Measurements from ENCODE around the gene URB2. TPM values are rescaled to one million over a fixed set of nuclear protein-coding genes. Genes with fewer than 3 reads are reported as not detected.

URB2 gene
- total and polyA plus RNA-seq, 2 donors (not counting 3 experiments of a cell fraction or from before 2014, with no cell fraction given), result 4.7 to 12.4 TPM

DNA sequence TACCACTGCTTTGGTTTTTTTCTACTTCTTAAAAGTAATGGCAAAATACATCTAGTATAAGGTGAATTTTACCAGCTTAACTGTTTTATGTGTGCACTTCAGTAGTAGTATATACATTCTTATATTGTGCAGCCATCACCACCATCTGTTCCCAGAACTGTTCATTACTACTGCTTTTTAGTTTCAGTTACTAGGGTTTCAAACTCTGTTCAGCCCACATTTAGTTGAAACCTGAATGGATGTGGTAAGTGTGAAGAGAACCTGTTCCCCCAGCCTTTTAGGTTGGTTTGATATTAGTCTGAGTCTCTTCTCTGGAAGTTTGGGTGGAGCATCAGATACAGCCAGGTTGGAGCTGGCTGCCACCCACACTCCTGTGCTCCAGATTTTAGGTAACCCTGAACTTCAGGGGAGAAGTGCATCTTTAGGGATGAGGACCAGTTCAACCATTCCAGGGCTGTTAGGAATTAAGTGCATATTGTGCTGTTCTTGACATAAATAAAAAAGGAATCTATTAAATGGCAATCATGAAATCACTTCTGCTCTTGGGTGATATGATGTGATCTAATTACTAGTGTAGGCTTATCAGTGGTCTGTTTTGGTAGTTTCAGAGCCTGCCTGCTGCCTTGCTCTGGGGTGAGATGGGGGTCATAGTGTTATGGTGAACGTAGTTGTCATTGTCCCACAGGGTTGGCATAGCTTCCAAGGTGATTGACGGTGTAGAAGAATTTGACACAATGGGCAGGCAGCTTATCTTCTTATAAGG, 32.1 kb downstream of the URB2 start:
- TF ChIP-seq POLR2A (IDR thresholded peaks at IDR 0.05; ENCODE audit: low read depth, low read length), result no peak
- TF ChIP-seq, protein P1, sequence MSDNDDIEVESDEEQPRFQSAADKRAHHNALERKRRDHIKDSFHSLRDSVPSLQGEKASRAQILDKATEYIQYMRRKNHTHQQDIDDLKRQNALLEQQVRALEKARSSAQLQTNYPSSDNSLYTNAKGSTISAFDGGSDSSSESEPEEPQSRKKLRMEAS (IDR thresholded peaks at IDR 0.05; ENCODE audit: insufficient read depth, insufficient read length), result no peak
- no peak for TF ChIP-seq FOS (IDR thresholded peaks at IDR 0.05; ENCODE audit: borderline replicate concordance, insufficient read depth, low read length)
- TF ChIP-seq GATA2 (IDR thresholded peaks at IDR 0.05; ENCODE audit: insufficient read depth, insufficient read length, low read depth, low read length), result no peak
- TF ChIP-seq JUN (IDR thresholded peaks at IDR 0.05; ENCODE audit: borderline replicate concordance, insufficient read depth, insufficient read length, low read depth), result no peak
- TF ChIP-seq, protein P2, sequence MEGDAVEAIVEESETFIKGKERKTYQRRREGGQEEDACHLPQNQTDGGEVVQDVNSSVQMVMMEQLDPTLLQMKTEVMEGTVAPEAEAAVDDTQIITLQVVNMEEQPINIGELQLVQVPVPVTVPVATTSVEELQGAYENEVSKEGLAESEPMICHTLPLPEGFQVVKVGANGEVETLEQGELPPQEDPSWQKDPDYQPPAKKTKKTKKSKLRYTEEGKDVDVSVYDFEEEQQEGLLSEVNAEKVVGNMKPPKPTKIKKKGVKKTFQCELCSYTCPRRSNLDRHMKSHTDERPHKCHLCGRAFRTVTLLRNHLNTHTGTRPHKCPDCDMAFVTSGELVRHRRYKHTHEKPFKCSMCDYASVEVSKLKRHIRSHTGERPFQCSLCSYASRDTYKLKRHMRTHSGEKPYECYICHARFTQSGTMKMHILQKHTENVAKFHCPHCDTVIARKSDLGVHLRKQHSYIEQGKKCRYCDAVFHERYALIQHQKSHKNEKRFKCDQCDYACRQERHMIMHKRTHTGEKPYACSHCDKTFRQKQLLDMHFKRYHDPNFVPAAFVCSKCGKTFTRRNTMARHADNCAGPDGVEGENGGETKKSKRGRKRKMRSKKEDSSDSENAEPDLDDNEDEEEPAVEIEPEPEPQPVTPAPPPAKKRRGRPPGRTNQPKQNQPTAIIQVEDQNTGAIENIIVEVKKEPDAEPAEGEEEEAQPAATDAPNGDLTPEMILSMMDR (IDR thresholded peaks at IDR 0.05; ENCODE audit: extremely low read depth in 1 of 2, insufficient read depth in 1 of 2, low read depth in 1 of 2, low read length in 2 of 2), result no peak
- no peak for TF ChIP-seq EZH2 (IDR thresholded peaks at IDR 0.05; ENCODE audit: borderline replicate concordance, low read depth, low read length, severe bottlenecking)
- TF ChIP-seq POLR2AphosphoS5 (IDR thresholded peaks at IDR 0.05; ENCODE audit: insufficient read depth, low read depth, low read length), result no peak
- TF ChIP-seq MYC (IDR thresholded peaks at IDR 0.05; ENCODE audit: low read depth, low read length), result no peak
- Histone ChIP-seq H3K9me3 (replicated peaks; ENCODE audit: control insufficient read depth, insufficient read depth, low read length) (no peaks in the 10 kb centered on the region), H3K27me3 (ENCODE audit: control insufficient read depth in 2 of 2, insufficient read depth in 2 of 2, low read length in 2 of 2) (no peaks in the 10 kb centered on the region), H4K20me1 (replicated peaks; ENCODE audit: control insufficient read depth, extremely low read depth, insufficient read depth, low read length) (no peaks in the 10 kb centered on the region), H3K9me1 (replicated peaks; ENCODE audit: control insufficient read depth, extremely low read depth, insufficient read depth, low read length) (no peaks in the 10 kb centered on the region), H2AFZ (ENCODE audit: low read depth, low read length) (no peak overlapping the region), H3K4me2 (ENCODE audit: insufficient read depth, low read length) (no peak overlapping the region), H3K79me2 (ENCODE audit: control insufficient read depth, insufficient read depth, low read length) (no peaks in the 10 kb centered on the region), H3K9ac (replicated peaks; ENCODE audit: extremely low read depth, insufficient read depth, low read length) (no peak overlapping the region), H3K4me3 (replicated peaks in 1 of 3; ENCODE audit: insufficient read depth in 1 of 3, low read depth in 1 of 3, low read length in 3 of 3) (no peak overlapping the region), H3K27ac (ENCODE audit: insufficient read depth, low read depth, low read length) (no peak overlapping the region), H3K36me3 (ENCODE audit: control insufficient read depth in 2 of 2, extremely low read depth in 1 of 2, insufficient read depth in 2 of 2, low read length in 2 of 2) (peaks cover 4 to 5% of the 10 kb centered on the region in 2 experiments), H3K4me1 (ENCODE audit: control insufficient read depth, extremely low read depth, insufficient read depth, low read length) (peaks cover 3% of the 10 kb centered on the region)
- intact Hi-C loops (cut with micrococcal nuclease) (no loop called here), dilution Hi-C loops (cut with MboI; ENCODE audit: extremely low pct_ligation_motif_present, low sequenced_read_pairs) (no loop called here)
- FAIRE-seq (no peak), DNase-seq (ENCODE audit: low read depth, low spot score) (no peak)
- BruUV-seq (replicated peaks), result no TSS peak
- POLR2A ChIA-PET, result no interaction called here
- CTCF ChIA-PET, result interaction anchor here (0.8 kb wide), 1 partner anchor 40 kb away, joined by 3 read pairs; no protein-coding TSS in a partner anchor

Measured in endothelial cell of umbilical vein (primary cell).